Lung (tissue), 12 donors: ENCODE measurements around the gene KYAT1. TPM values are rescaled to one million over a fixed set of nuclear protein-coding genes. Genes with fewer than 3 reads are reported as not detected.

Source experiments
- ATAC-seq: fragments of 200-7000 bp; cut with Tn5 transposase; one replicate; pipeline ENCODE4 v1.9.1; 2020; ENCODE audit warnings: moderate number of reproducible peaks; ENCODE audit not compliant: insufficient read depth, low FRiP score
- DNase-seq, 3 donors: peaks; one replicate each; pipeline ENCODE4 v3.0.0-alpha.2; 2013 to 2017
- H3K27ac ChIP-seq, 2 donors: one replicate each; pipeline ENCODE4 v1.5.1; 2013; ENCODE audit warnings: mild to moderate bottlenecking in 2 of 2, moderate library complexity in 2 of 2, control low read depth in 1 of 2, inconsistent platforms in 1 of 2, low read depth in 1 of 2, low read length in 1 of 2
- H3K27me3 ChIP-seq, 3 donors: one replicate each; pipeline ENCODE4 v1.5.1; 2013; ENCODE audit warnings: low read length in 2 of 3; ENCODE audit not compliant: control insufficient read depth in 3 of 3, insufficient read depth in 3 of 3
- H3K36me3 ChIP-seq, 4 donors: one replicate each; pipeline ENCODE4 v1.5.1; 2013; ENCODE audit warnings: low read length in 4 of 4, mild to moderate bottlenecking in 1 of 4, moderate library complexity in 1 of 4; ENCODE audit not compliant: control insufficient read depth in 4 of 4, insufficient read depth in 4 of 4
- H3K4me1 ChIP-seq, 5 donors: one replicate each; pipeline ENCODE4 v1.5.1; 2013; ENCODE audit warnings: low read length in 5 of 5, mild to moderate bottlenecking in 2 of 5, moderate library complexity in 1 of 5; ENCODE audit not compliant: control insufficient read depth in 5 of 5, insufficient read depth in 5 of 5
- H3K4me3 ChIP-seq: one replicate; pipeline ENCODE4 v1.5.1; 2013; ENCODE audit warnings: mild to moderate bottlenecking, control low read depth, moderate library complexity
- H3K9ac ChIP-seq, 2 donors: one replicate each; pipeline ENCODE4 v1.5.1; 2013; ENCODE audit warnings: low read length in 2 of 2, control low read depth in 1 of 2; ENCODE audit not compliant: insufficient read depth in 1 of 2
- H3K9me3 ChIP-seq, 4 donors: one replicate each; pipeline ENCODE4 v1.5.1; 2013; ENCODE audit warnings: low read length in 3 of 4, mild to moderate bottlenecking in 1 of 4, moderate library complexity in 1 of 4; ENCODE audit not compliant: control insufficient read depth in 4 of 4, insufficient read depth in 3 of 4
- CTCF ChIP-seq: IDR thresholded peaks from 2 replicates; pipeline ENCODE4 v1.5.1; 2012; ENCODE audit warnings: mild to moderate bottlenecking; ENCODE audit errors: control extremely low read depth, extremely low read depth
- WGBS, 2 donors: extraction: QIAGEN DNeasy Blood & Tissue Kit; methylation state at CpG; one replicate each; pipeline ENCODE4 v1.1.7; 2013; 5-methylcytosine and 5-hydroxymethylcytosine counted together
- polyA plus RNA-seq, 2 donors: library from polyadenylated mRNA; stranded (reverse); fragments of 200-250 nt; gene quantifications; one replicate each; pipeline ENCODE4 v1.2.1, GENCODE V29; 2013
- total RNA-seq, 2 donors: library from RNA; depleted of rRNA in 1 of 2; stranded (reverse); fragments of >200 nt in 1 of 2; gene quantifications; one replicate each; pipeline ENCODE4 v1.2.1, GENCODE V29; 2014 to 2021
- donor health status: control.
- donor health status: control.
- donor health status: Bipolar disorder and iron deficiency.
- donor health status: healthy.
- donor health status: DM: yes; HTN: yes; CAD: no.

KYAT1 gene
- total and polyA plus RNA-seq, 4 donors: 4.5 to 7.7 (median 4.8) TPM

- peaks cover 8 to 30% (median 11%) of the 10 kb centered on the region in 5 donors for H3K4me1 ChIP-seq
- DNase-seq (no peak), ATAC-seq (no peak)
- TF ChIP-seq CTCF: no peak
- no peaks in the 10 kb centered on the region for H3K27me3 ChIP-seq
- peak overlapping the region; percentile 26 to 30 for H3K27ac ChIP-seq
- H3K36me3 ChIP-seq: peaks cover 5 to 43% (median 22%) of the 10 kb centered on the region in 4 donors
- no peak overlapping the region for H3K9ac ChIP-seq
- no peak overlapping the region for H3K4me3 ChIP-seq
- 96 to 100% methylated on average over 3 of the region's 3 CpGs for WGBS, 2 donors
- H3K9me3 ChIP-seq: no peaks in the 10 kb centered on the region
Measured at GRCh38 chr9:128887049-128887448, 5.3 kb upstream of the KYAT1 start.

GRCh38 chr9:128886211-128886891 is 4.6 kb upstream of the KYAT1 start:
- H3K4me1 ChIP-seq: peaks cover 6 to 25% (median 11%) of the 10 kb centered on the region in 5 donors

GRCh38 chr9:128885798-128886197 is 4.0 kb upstream of the KYAT1 start:
- no peak for ATAC-seq
- Histone ChIP-seq H3K9me3 (no peaks in the 10 kb centered on the region), H3K27me3 (no peaks in the 10 kb centered on the region), H3K36me3 (peaks cover 5 to 33% (median 18%) of the 10 kb centered on the region in 4 donors), H3K4me1 (peaks cover 6 to 26% (median 11%) of the 10 kb centered on the region in 5 donors), H3K9ac (no peak overlapping the region), H3K27ac (peak overlapping the region; percentile 21 to 45), H3K4me3 (no peak overlapping the region)
- WGBS, 2 donors: 73 to 79% methylated on average over 15 of the region's 15 CpGs
- no peak for TF ChIP-seq CTCF
- DNase-seq: no peak

More at GRCh38 chr9:128886211-128886891, 4.6 kb upstream of the KYAT1 start:
- no peak overlapping the region for H3K4me3 ChIP-seq
- no peaks in the 10 kb centered on the region for H3K9me3 ChIP-seq
- H3K9ac ChIP-seq: no peak overlapping the region
- peaks cover 5 to 36% (median 18%) of the 10 kb centered on the region in 4 donors for H3K36me3 ChIP-seq
- ATAC-seq: no peak
- DNase-seq: no peak
- H3K27me3 ChIP-seq: no peaks in the 10 kb centered on the region
- TF ChIP-seq CTCF: no peak
- 63 to 72% methylated on average over 13 of the region's 13 CpGs for WGBS, 2 donors
- peak overlapping the region; percentile 30 to 45 for H3K27ac ChIP-seq
